RCC 7860 (cell line): Measurements from ENCODE around the gene TMEM150A.
"Not testable (repeated sequence)": the region's sequence is repeated elsewhere in the genome, so short reads cannot be mapped to it uniquely, and the experiment has no call there.

Experiments
- DNase-seq: peaks from one replicate; pipeline ENCODE4 v3.0.0-alpha.2; 2015; ENCODE audit warnings: low spot score
- FAIRE-seq: peaks from 2 replicates; lab custom pipeline; 2012; peaks lifted over from hg19 to GRCh38; lab: Jason Lieb, UNC

Gene TMEM150A

GRCh38 chr2:85595301-85596025 is 7.0 kb downstream of the TMEM150A start, which contains the start of gene RNF181:
RNF181 (plus strand) TSS chr2:85595745; CDS start chr2:85595764, 19 bp downstream.
- DNase-seq (peak; percentile 97), FAIRE-seq (peak; percentile 94)

GRCh38 chr2:85594715-85595300 is 7.7 kb downstream of the TMEM150A start:
- DNase-seq = no peak
- FAIRE-seq = no peak

- FAIRE-seq (no peak), DNase-seq (no peak)
Measured at GRCh38 chr2:85593023-85593422, 9.5 kb downstream of the TMEM150A start.

GRCh38 chr2:85592299-85592698 is 10.2 kb downstream of the TMEM150A start:
- not testable (repeated sequence) for DNase-seq, FAIRE-seq

- DNase-seq (no peak), FAIRE-seq (no peak)
Measured at GRCh38 chr2:85591563-85591962, 10.9 kb downstream of the TMEM150A start.

GRCh38 chr2:85590950-85591349 is 11.5 kb downstream of the TMEM150A start:
- DNase-seq = no peak
- no peak for FAIRE-seq

- FAIRE-seq = no peak
- peak; percentile 82 for DNase-seq
Measured at GRCh38 chr2:85589982-85590791, 12.3 kb downstream of the TMEM150A start.

GRCh38 chr2:85589181-85589580 is 13.3 kb downstream of the TMEM150A start:
- no peak for FAIRE-seq
- no peak for DNase-seq

- DNase-seq (no peak), FAIRE-seq (no peak)
Measured at GRCh38 chr2:85588645-85589044, 13.9 kb downstream of the TMEM150A start.

- DNase-seq = no peak
- no peak for FAIRE-seq
Measured at GRCh38 chr2:85588236-85588635, 14.3 kb downstream of the TMEM150A start.

GRCh38 chr2:85585781-85586105 is 16.8 kb downstream of the TMEM150A start:
- DNase-seq (peak; percentile 87), FAIRE-seq (peak; percentile 76)

- FAIRE-seq (peak; percentile 92), DNase-seq (peak; percentile 98)
Measured at GRCh38 chr2:85584857-85585780, 17.4 kb downstream of the TMEM150A start.

- FAIRE-seq = no peak
- no peak for DNase-seq
Measured at GRCh38 chr2:85584354-85584856, 18.1 kb downstream of the TMEM150A start, which contains the start of gene VAMP5. VAMP5 (plus strand) TSS chr2:85584431; CDS start chr2:85584491, 60 bp downstream.

GRCh38 chr2:85583667-85584353 is 18.7 kb downstream of the TMEM150A start:
- no peak for DNase-seq
- FAIRE-seq = no peak

- no peak for FAIRE-seq
- DNase-seq = no peak
Measured at GRCh38 chr2:85582492-85582891, 20.0 kb downstream of the TMEM150A start.

- DNase-seq = no peak
- FAIRE-seq = no peak
Measured at GRCh38 chr2:85580206-85580605, 22.3 kb downstream of the TMEM150A start.

GRCh38 chr2:85579266-85579935 is 23.1 kb downstream of the TMEM150A start:
- no peak for DNase-seq
- no peak for FAIRE-seq

- no peak for DNase-seq
- no peak for FAIRE-seq
Measured at GRCh38 chr2:85578243-85579180, 24.0 kb downstream of the TMEM150A start.
